Measurements from ENCODE around the gene CYBRD1.
"Not testable (repeated sequence)": the region's sequence is repeated elsewhere in the genome, so short reads cannot be mapped to it uniquely, and the experiment has no call there.

Gene CYBRD1, protein sequence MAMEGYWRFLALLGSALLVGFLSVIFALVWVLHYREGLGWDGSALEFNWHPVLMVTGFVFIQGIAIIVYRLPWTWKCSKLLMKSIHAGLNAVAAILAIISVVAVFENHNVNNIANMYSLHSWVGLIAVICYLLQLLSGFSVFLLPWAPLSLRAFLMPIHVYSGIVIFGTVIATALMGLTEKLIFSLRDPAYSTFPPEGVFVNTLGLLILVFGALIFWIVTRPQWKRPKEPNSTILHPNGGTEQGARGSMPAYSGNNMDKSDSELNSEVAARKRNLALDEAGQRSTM

DNA sequence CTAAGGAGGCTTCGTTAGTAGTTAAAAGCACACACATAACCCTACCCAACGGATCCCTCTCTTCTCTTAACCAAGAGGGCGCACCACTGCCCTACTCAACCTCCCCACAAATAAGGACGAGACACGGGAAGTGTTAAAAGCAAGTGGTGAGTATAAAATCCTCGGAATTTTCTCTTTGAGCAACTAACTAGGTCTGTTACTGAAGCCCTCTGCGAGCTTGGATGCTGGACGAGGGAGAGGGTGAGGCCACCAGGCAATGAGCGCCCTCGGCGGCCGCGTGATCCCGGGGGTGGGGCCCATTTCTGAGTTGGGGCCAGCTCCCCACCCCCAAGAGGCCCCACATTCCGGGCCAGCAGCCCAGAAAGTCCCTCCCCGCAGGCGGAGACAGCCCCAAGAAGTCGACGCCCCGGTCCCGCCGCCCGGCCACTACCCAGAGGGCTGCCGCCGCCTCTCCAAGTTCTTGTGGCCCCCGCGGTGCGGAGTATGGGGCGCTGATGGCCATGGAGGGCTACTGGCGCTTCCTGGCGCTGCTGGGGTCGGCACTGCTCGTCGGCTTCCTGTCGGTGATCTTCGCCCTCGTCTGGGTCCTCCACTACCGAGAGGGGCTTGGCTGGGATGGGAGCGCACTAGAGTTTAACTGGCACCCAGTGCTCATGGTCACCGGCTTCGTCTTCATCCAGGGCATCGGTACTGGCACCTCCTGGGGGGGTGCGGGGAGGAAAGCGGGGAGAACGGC lies at the start of gene CYBRD1:
Gene CYBRD1 (plus strand): TSS at position 423 of the 736 bp plus-strand sequence. CDS start 72 bp downstream, at position 495.
- DNase-seq = no peak

GRCh38 chr2:171475979-171476378 lies 46.3 kb upstream of the CYBRD1 start:
- no peak for DNase-seq

DNA sequence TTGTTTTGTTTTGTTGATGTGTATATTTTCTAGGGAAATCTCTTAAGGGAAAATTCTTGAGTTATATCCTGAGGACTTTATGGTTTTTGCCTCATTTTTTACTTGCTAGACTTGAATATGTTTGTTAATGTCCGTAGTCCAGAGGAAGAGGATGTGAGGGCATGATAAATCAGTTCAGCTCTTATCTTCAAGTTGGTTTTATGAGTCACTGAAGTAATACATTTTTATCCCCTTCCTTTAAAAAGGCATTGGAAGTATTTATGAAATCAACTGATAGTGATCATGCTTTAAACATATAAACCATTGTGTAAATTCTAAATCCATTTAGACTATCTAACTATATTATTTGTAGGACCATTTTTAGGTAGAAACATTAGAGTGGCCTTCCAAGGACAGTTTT lies 43.9 kb upstream of the CYBRD1 start:
- no peak for DNase-seq

GRCh38 chr2:171479154-171479814 lies 43.0 kb upstream of the CYBRD1 start:
- DNase-seq = no peak

- DNase-seq = no peak
Measured at GRCh38 chr2:171480908-171481307, 41.4 kb upstream of the CYBRD1 start.

GRCh38 chr2:171482308-171482707 lies 40.0 kb upstream of the CYBRD1 start:
- DNase-seq = no peak

- no peak for DNase-seq
Measured at GRCh38 chr2:171482877-171483276, 39.4 kb upstream of the CYBRD1 start.

DNA sequence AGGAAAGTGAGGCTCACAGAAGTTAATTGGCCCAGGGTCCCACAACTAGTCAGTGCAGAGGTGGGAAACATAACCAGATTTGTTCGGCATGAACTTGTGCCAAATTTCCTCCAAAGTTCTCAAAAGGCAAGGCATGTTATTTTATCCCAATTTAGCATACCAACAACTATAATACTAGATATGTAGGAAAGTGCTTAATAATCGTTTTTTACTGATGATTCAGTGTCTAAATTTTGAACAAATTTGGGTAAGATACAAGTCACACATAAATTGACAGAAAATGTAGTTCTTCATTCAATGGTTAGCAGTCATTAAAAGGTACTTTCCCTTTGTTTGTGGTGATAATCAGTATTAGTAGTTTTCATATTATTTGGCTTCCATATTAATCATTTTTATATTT lies 38.5 kb upstream of the CYBRD1 start:
- no peak for DNase-seq

DNA sequence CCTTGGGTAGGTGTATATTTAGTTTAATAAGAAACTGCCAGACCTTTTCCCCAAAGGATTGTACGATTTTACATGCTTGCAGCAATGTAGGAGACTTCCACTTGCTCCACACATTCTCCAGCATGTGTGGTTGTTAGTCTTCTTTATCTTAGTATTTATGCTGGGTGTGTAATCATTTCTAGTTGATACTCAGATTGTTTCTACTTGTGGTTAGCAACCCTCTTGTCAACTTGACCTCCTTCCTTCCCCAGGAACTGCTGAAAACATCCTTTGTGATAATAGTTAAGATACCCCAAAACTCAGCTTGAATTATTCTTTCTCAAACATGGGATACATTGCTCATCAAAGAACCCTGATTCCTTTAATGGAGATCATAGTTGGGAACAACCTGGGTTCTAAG lies 37.2 kb upstream of the CYBRD1 start:
- no peak for DNase-seq

- DNase-seq = no peak
Measured at GRCh38 chr2:171487201-171487600, 35.1 kb upstream of the CYBRD1 start.

GRCh38 chr2:171487803-171488259 lies 34.4 kb upstream of the CYBRD1 start:
- no peak for DNase-seq

DNA sequence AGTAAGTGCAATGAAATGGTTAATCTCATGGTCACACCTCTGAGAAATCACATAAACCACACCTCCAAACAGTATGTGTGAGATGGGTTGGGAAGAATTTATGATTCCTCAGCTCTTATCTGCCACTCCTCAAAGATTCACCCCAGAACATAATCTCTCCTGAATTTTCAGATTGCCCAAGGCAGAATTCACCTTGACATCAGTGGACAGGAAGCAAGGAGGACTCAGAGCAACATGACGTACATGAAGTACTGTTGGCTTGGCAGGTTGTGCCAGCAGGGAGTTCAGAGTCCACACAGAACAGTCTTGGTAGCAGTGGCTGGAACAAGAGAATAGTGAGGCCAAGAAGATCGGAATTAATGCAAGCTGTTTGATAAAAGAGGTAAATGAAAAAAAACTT lies 31.7 kb upstream of the CYBRD1 start:
- no peak for DNase-seq

DNA sequence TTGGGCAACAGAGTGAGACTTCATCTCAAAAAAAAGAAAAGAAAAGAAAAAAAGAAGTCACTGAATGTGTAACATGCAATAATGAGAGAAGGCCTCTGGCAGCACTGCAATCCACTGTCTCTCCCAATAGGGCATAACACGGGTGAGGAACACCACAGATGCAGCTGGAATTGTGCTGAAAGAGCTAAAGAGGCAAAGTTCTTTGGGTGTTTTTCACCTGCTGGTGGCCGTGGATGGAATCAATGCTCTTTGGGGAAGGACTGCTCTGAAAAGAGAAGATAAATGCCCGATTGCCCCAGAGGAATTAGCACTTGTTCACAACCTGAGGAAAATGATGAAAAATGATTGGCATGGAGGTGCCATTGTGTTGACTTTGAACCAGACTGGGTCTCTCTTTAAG lies 31.0 kb upstream of the CYBRD1 start:
- DNase-seq = no peak

GRCh38 chr2:171492664-171493063 lies 29.6 kb upstream of the CYBRD1 start:
- DNase-seq = no peak

GRCh38 chr2:171497664-171498063 lies 24.6 kb upstream of the CYBRD1 start:
- not testable (repeated sequence) for DNase-seq

DNA sequence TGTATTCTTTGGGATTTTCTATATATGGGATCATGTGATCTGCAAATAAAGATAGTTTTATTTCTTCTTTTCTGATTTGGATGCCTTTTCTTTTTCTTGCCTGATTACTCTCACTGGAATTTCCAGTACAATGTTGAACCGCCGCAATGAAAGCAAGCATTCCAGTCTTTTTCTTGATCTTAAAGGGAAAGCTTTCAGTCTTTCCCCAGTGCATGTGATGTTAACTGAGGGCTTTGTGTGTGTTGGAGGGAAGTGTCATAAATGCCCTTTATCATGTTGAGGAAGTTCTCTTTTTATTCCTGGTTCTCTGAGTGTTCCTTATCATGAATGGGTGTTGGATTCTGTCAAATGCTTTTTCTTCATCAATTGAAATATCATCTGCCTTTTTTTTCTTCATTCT lies 16.9 kb upstream of the CYBRD1 start:
- no peak for DNase-seq

DNA sequence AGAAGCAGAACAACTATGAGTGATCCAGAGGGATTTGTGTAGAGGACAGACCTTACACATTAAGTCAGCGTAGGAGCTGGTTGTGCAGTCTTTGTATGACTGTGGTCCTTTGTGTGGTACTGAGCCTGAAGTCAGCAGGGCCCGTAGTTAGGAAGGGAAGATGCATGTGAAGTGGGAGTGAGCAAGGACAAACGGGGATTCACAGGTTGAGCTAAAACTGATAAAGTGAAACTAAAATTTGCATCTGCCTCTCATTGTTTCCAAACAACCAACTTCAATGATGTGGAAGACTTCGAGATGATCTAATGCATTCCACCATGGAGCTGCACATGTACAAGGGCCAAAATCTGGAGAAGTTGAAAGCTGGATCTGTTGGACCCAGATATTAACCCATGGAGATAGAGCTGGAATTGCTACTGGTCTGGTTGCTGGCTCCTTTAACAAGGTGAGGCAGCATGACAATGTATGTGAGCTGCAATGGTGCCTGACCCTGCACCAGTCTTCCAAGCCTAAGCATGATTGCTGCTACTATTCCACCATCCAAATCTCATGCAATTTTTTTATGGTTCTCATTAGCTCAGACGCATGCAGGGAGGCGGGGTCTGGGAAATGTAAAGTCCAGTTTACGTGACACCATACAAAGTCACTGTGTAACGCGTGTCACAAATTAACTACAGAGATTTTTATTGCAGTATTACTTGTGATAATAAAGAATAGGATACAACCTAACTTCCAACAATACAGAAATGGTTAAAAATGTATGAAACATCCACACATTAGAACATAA lies 12.1 kb upstream of the CYBRD1 start:
- DNase-seq = no peak

GRCh38 chr2:171512014-171512413 lies 10.3 kb upstream of the CYBRD1 start:
- DNase-seq = no peak

GRCh38 chr2:171512683-171513195 lies 9.5 kb upstream of the CYBRD1 start:
- no peak for DNase-seq

DNA sequence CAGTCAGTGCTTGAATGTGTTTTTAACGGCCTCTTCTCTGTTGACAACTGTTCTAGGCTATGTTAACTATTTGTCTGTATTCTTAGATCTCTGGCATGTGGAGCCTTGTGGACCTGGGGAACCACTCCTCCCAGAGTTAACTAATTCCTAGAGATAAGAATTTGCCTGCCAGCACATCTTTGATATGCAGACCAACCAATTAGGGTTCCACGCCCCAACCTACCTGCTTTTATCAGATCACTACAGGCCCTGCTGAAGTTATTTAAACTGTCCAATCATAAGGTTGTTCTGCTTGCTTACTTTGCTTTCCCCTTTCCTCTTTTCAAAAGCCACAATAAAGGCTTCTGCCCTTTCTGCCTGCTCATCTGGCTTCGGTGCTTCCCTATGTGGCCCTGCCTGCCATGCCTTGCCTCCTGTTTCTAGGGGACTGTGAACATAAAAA lies 8.5 kb upstream of the CYBRD1 start:
- DNase-seq = no peak

DNA sequence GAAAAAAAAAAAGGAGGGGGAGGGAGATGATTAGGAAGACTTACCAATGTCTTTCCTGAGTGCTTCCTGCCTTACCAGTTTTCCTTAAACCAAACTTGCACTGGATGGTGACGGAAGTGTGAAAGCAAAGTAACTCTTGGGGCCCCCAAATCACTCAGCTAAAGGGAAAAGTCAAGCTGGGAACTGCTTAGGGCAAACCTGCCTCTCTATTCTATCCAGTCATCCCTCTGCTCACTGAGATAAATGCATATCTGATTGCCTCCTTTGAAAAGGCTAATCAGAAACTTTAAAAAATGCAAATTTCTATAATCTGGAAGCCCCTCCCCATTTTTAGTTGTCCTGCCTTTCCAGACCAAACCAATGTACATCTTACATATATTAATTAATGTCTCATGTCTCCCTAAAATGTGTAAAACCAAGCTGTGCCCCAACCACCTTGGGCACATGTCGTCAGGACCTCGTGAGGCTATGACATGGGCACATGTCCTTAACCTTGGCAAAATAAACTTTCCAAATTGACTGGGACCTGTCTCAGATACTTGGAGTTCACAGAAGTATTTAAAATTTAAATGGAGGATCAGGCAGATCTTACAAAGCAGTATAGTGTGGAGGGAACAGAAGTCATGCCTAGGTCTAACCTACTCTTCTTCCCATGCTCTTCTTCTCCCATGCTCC lies 7.2 kb upstream of the CYBRD1 start:
- no peak for DNase-seq

DNA sequence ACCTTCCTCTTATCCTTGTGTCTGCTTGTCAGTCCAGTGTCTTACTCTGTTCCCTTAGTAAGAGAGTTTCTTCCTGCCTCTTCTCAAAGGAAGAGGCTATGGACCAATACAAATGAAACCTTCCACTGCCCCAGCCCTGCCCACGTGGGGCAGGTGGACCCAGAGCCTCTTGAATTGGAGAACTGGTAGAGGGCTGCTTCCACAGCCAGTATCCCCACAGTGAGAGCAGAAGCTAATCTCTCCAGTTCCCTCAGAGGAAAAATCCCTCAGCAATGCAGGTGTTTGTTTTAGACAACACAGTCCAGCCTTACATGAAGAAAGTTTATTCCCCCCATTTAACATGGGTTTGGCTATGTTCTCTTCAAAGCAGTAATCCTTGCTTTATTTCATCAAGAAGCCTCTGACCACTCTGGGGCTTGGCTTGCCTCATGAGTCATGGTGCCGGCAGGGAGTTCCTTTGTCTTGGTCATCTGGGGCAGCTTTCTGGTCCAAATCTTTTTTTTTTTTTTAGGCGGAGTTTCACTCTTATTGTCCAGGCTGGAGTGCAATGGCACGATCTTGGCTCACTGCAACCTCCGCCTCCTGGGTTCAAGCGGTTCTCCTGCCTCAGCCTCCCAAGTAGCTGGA lies 6.5 kb upstream of the CYBRD1 start:
- no peak for DNase-seq

All from stimulated activated CD4-positive, alpha-beta T cell treated with anti-CD3 and anti-CD28 coated beads, Interleukin-4, amount 100 ng/mL, for 4 hours (primary cell).